GM12878 (cell line): Measurements from ENCODE around the gene SLX4IP.

Experiments used
- CEBPB ChIP-seq, 2 experiments: fragments of 150-350 bp in 1 of 2; IDR thresholded peaks; 2 replicates each; pipeline ENCODE4 v1.6.1; 2012 to 2014; ENCODE audit warnings: low read depth in 2 of 2, low read length in 2 of 2, borderline replicate concordance in 1 of 2, inconsistent platforms in 1 of 2
- HCFC1 ChIP-seq: fragments of 150-350 bp; IDR thresholded peaks from 2 replicates; pipeline ENCODE4 v1.6.1; 2014; ENCODE audit warnings: low read length
- HDAC2 ChIP-seq: fragments of 200-600 bp; sonication (generic); IDR thresholded peaks from 2 replicates; pipeline ENCODE4 v1.6.1; 2017
- PBX3 ChIP-seq: IDR thresholded peaks from 2 replicates; pipeline ENCODE4 v1.6.1; 2011; ENCODE audit warnings: mild to moderate bottlenecking, low read depth, low read length, moderate library complexity; ENCODE audit not compliant: insufficient replicate concordance
- RFX5 ChIP-seq: IDR thresholded peaks from 2 replicates; pipeline ENCODE4 v1.6.1; 2011; ENCODE audit warnings: low read depth, low read length, improper control_type of control experiment
- YY1 ChIP-seq: IDR thresholded peaks from 2 replicates; pipeline ENCODE4 v1.6.1; 2011; ENCODE audit warnings: low read depth, mild to moderate bottlenecking, low read length

- TF ChIP-seq HDAC2 (no peak), YY1 (no peak), HCFC1 (no peak), PBX3 (no peak), RFX5 (no peak), CEBPB (IDR thresholded peaks at IDR 0.05; ENCODE audit: borderline replicate concordance in 1 of 2, low read depth in 2 of 2, low read length in 2 of 2) (no peak)
Observed at GRCh38 chr20:10387686-10388085, 47.4 kb upstream of the SLX4IP start.
